ENCODE results near the gene SMARCAL1. TPM values are rescaled to one million over a fixed set of nuclear protein-coding genes. Genes with fewer than 3 reads are reported as not detected.

The SMARCAL1 gene
- total RNA-seq, 2 donors from 2014 or later, result 15.3 to 32.2 TPM

DNA sequence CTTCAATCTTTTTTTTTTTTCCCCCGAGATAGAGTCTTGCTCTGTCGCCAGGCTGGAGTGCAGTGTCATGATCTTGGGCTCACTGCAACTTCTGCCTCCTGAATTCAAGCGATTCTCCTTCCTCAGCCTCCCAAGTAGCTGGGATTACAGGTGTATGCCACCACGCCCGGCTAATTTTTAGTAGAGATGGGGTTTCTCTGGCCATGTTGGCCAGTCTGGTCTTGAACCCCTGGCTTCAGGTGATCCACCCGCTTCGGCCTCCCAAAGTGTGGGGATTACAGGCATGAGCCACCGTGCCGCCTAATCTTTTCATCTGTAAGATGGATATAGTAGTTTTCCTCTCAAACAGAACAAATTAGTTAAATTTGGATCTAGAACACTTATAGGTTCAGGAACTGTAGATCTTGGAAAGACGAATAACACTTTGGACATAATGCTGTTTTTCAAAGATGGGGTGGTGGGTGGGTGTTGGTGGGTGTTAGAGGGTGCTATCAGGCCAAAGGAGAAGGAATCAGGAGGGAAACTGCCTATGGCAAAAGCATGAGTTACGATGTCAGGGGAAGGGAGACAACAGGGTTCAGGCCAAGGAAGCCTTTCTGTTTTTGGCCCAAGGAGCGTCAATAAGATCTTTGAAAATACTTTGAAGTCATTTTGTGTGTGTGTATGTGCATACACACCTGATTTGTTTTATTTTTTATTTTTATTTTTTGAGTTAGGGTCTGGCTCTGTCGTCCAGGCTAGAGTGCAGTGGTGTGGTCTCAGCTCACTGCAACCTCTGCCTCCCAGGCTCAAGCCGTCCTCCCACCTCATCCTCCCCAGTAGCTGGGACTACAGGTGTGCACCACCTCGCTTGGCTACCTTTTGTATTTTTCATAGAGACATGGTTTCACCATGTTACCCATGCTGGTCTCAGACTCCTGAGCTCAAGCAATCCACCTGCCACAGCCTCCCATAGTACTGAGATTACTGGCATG lies 93.1 kb downstream of the SMARCAL1 start:
- H3K36me3 ChIP-seq, result no peaks in the 10 kb centered on the region
- no peaks in the 10 kb centered on the region for H3K27me3 ChIP-seq (replicated peaks; ENCODE audit: insufficient read depth)
- H3K4me1 ChIP-seq (replicated peaks), result peaks cover 7% of the 10 kb centered on the region
- no peak for DNase-seq (ENCODE audit: low spot score)
- WGBS, result 97% methylated on average over 15 of the region's 15 CpGs
- no peak overlapping the region for H3K4me3 ChIP-seq
- no peak for TF ChIP-seq POLR2AphosphoS5 (IDR thresholded peaks at IDR 0.05)
- TF ChIP-seq POLR2A (IDR thresholded peaks at IDR 0.05), result no peak
- TF ChIP-seq, protein P1, sequence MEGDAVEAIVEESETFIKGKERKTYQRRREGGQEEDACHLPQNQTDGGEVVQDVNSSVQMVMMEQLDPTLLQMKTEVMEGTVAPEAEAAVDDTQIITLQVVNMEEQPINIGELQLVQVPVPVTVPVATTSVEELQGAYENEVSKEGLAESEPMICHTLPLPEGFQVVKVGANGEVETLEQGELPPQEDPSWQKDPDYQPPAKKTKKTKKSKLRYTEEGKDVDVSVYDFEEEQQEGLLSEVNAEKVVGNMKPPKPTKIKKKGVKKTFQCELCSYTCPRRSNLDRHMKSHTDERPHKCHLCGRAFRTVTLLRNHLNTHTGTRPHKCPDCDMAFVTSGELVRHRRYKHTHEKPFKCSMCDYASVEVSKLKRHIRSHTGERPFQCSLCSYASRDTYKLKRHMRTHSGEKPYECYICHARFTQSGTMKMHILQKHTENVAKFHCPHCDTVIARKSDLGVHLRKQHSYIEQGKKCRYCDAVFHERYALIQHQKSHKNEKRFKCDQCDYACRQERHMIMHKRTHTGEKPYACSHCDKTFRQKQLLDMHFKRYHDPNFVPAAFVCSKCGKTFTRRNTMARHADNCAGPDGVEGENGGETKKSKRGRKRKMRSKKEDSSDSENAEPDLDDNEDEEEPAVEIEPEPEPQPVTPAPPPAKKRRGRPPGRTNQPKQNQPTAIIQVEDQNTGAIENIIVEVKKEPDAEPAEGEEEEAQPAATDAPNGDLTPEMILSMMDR (IDR thresholded peaks at IDR 0.05), result no peak
- no peak overlapping the region for H3K27ac ChIP-seq
- H3K9me3 ChIP-seq, result no peaks in the 10 kb centered on the region
- intact Hi-C loops (cut with DNase I), result no loop called here

DNA sequence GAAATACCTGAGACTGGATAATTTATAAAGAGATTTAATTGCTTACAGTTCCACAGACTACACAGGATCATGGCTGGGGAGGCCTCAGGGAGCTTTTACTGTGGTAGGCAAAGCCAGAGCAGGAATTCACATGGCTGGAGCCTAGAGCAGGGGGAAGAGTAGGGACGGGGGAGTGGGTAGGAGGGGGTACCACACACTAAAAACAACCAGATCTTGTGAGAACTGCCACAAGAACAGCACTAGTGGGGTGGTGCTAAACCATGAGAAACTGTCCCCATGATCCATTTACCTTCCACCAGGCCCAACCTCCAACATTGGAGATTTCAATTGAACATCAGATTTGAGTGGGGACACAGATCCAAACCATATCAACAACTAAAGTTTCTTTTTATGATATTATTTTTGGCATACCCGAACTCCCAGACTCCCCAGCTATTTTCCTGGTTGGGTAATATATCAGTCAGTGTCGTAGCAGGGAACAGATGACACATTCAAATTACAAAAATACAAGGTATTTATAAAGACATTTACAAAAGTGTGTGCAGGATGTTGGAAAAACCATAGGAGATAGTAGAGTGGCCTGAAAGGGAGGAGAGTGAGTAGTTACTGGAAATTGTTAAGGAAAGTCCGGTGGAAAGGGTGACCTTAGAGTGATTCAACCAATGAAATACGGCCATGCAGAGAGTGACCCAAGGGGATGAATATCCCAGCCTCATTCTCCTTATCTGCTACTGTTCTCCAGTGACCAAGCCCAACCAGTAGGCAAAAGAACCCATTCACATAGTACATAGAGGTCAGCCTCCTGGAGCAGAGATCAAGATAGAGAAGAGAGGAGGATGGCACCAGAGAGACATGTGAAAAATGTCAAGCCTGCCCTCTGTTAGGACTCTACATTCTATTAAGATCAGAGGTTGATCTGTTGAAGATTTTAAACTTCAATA lies 95.2 kb downstream of the SMARCAL1 start:
- Histone ChIP-seq H3K36me3 (no peaks in the 10 kb centered on the region), H3K27ac (no peak overlapping the region), H3K4me1 (replicated peaks) (no peaks in the 10 kb centered on the region), H3K4me3 (no peak overlapping the region), H3K27me3 (replicated peaks; ENCODE audit: insufficient read depth) (no peaks in the 10 kb centered on the region), H3K9me3 (no peaks in the 10 kb centered on the region)
- 85% methylated on average over 5 of the region's 5 CpGs for WGBS
- intact Hi-C loops (cut with DNase I), result no loop called here
- TF ChIP-seq POLR2A (IDR thresholded peaks at IDR 0.05), result no peak
- TF ChIP-seq POLR2AphosphoS5 (IDR thresholded peaks at IDR 0.05), result no peak
- TF ChIP-seq, protein P1 (IDR thresholded peaks at IDR 0.05), result no peak
- DNase-seq (ENCODE audit: low spot score), result no peak

DNA sequence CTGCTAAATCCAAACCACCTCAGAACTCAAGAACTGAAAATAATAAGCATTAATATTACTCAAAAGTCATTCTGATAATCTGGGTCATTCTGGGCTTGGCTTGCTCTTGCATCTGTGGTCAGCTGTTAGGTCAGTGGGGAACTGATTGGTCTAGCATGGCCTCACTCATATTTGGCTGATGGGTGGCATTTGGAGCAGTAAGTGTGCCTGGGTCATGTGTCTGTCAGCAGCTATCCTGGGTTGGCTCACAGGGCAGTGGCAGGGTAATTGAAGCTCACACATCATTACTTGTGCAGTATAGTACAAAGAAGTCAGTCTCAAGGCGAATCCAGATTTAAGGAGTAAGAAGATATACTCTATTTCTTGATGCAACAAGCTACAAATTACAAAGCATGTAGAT lies 95.9 kb downstream of the SMARCAL1 start:
- no peak for DNase-seq (ENCODE audit: low spot score)
- no peak overlapping the region for H3K27ac ChIP-seq
- WGBS, result 90% methylated on average over 1 of the region's 1 CpG
- intact Hi-C loops (cut with DNase I), result no loop called here
- H3K4me1 ChIP-seq (replicated peaks), result no peaks in the 10 kb centered on the region
- TF ChIP-seq POLR2A (IDR thresholded peaks at IDR 0.05), result no peak
- TF ChIP-seq POLR2AphosphoS5 (IDR thresholded peaks at IDR 0.05), result no peak
- TF ChIP-seq, protein P1 (IDR thresholded peaks at IDR 0.05), result no peak
- H3K36me3 ChIP-seq, result no peaks in the 10 kb centered on the region
- H3K27me3 ChIP-seq (replicated peaks; ENCODE audit: insufficient read depth), result no peaks in the 10 kb centered on the region
- no peak overlapping the region for H3K4me3 ChIP-seq
- H3K9me3 ChIP-seq, result no peaks in the 10 kb centered on the region

DNA sequence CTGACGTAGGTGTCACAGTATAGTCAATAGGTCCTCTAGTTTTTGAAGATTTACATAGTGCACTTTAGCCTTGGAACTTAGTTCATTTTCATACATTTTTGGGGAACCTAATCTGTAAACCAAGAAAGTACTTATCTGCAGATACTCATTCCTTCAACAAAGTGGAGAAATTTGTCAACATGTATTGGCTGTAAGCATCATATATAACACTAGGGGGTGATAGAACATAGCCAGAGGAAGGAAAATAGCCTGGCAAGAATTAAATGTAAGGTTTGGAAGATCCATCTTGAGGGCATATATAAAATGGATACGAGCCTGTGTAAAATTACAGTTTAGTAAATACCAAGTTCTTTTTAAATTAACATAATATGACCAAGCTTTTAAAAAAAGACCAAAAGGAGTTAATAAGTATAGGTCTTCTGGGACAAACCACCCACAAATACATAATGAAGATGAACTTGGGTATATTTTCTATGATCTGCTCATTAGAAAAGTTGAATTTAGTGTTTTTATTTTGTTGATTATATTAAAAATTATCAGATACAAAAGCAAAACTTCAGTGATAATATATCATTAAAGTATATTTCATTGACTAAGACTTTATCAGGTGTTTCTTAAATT lies 104.6 kb downstream of the SMARCAL1 start:
- H3K36me3 ChIP-seq, result no peaks in the 10 kb centered on the region
- TF ChIP-seq, protein P1 (IDR thresholded peaks at IDR 0.05), result peak; percentile 59 to 92 (median 78)
- TF ChIP-seq POLR2A (IDR thresholded peaks at IDR 0.05), result no peak
- peak; percentile 36 for TF ChIP-seq POLR2AphosphoS5 (IDR thresholded peaks at IDR 0.05)
- intact Hi-C loops (cut with DNase I), result no loop called here
- DNase-seq (ENCODE audit: low spot score), result no peak
- H3K4me1 ChIP-seq (replicated peaks), result no peaks in the 10 kb centered on the region
- no peaks in the 10 kb centered on the region for H3K27me3 ChIP-seq (replicated peaks; ENCODE audit: insufficient read depth)
- H3K27ac ChIP-seq, result no peak overlapping the region
- H3K4me3 ChIP-seq, result no peak overlapping the region
- 39% methylated on average over 2 of the region's 2 CpGs for WGBS
- no peaks in the 10 kb centered on the region for H3K9me3 ChIP-seq
